IMR-90 (cell line): ENCODE measurements around the gene HYAL2.

Experiments used
- BHLHE40 ChIP-seq: fragments of 150-350 bp; IDR thresholded peaks from 2 replicates; pipeline ENCODE4 v1.6.1; 2016; ENCODE audit warnings: mild to moderate bottlenecking, low read depth, low read length
- CHD1 ChIP-seq: IDR thresholded peaks from 2 replicates; pipeline ENCODE4 v1.6.1; 2012; ENCODE audit warnings: low read depth, low read length, improper control_type of control experiment
- CTCF ChIP-seq: conservative IDR thresholded peaks from 2 replicates; pipeline ENCODE4 v1.5.1; 2012; ENCODE audit warnings: mild to moderate bottlenecking, low read depth, low read length, improper control_type of control experiment
- ELK1 ChIP-seq: fragments of 150-350 bp; IDR thresholded peaks from 2 replicates; pipeline ENCODE4 v1.6.1; 2016; ENCODE audit warnings: low read depth, mild to moderate bottlenecking, low read length, moderate library complexity, borderline replicate concordance
- FOS ChIP-seq: fragments of 150-350 bp; IDR thresholded peaks from 2 replicates; pipeline ENCODE4 v1.6.1; 2016; ENCODE audit warnings: low read depth, low read length
- MXI1 ChIP-seq: IDR thresholded peaks from 2 replicates; pipeline ENCODE4 v1.6.1; 2012; ENCODE audit warnings: low read depth, mild to moderate bottlenecking, low read length, moderate library complexity, borderline replicate concordance
- NFE2L2 ChIP-seq: fragments of 150-350 bp; IDR thresholded peaks from 2 replicates; pipeline ENCODE4 v1.6.1; 2016; ENCODE audit warnings: low read depth, mild to moderate bottlenecking, low read length
- POLR2A ChIP-seq: IDR thresholded peaks from 2 replicates; pipeline ENCODE4 v1.6.1; 2012; ENCODE audit warnings: mild to moderate bottlenecking, low read depth, low read length
- RAD21 ChIP-seq: IDR thresholded peaks from 2 replicates; pipeline ENCODE4 v1.6.1; 2012; ENCODE audit warnings: low read length, improper control_type of control experiment
- RCOR1 ChIP-seq: IDR thresholded peaks from 2 replicates; pipeline ENCODE4 v1.6.1; 2012; ENCODE audit warnings: mild to moderate bottlenecking, low read length, improper control_type of control experiment; ENCODE audit not compliant: insufficient replicate concordance
- RFX5 ChIP-seq: IDR thresholded peaks from 2 replicates; pipeline ENCODE4 v1.8.0; 2012; ENCODE audit warnings: low read depth, mild to moderate bottlenecking, low read length, moderate library complexity
- USF2 ChIP-seq: fragments of 150-350 bp; IDR thresholded peaks from 2 replicates; pipeline ENCODE4 v1.6.1; 2017; ENCODE audit warnings: mild to moderate bottlenecking, antibody characterized with exemption, low read length, low read depth

GRCh38 chr3:50275141-50275995 is 47.2 kb downstream of the HYAL2 start:
- TF ChIP-seq CTCF (no peak), RFX5 (no peak), RCOR1 (no peak), CHD1 (no peak), FOS (no peak), MXI1 (no peak), BHLHE40 (no peak), RAD21 (no peak), ELK1 (no peak), POLR2A (no peak), USF2 (no peak), NFE2L2 (no peak)
